Osteoblast (primary cell): ENCODE results near the gene TDRD9. TPM values are rescaled to one million over a fixed set of nuclear protein-coding genes. Genes with fewer than 3 reads are reported as not detected.

Experiments used
- DNase-seq: peaks from one replicate; pipeline ENCODE4 v3.0.0; 2011; ENCODE audit warnings: low spot score, mixed read lengths; ENCODE audit not compliant: insufficient read length; ENCODE audit errors: missing footprints
- H2AFZ ChIP-seq: 2 replicates; pipeline ENCODE4 v1.6.0; 2011; ENCODE audit warnings: mild to moderate bottlenecking, low read length
- H3K27ac ChIP-seq: 2 replicates; pipeline ENCODE4 v1.5.1; 2011; ENCODE audit warnings: mild to moderate bottlenecking, low read depth, low read length, moderate library complexity
- H3K27me3 ChIP-seq: 2 replicates; pipeline ENCODE4 v1.6.0; 2012; ENCODE audit warnings: mild to moderate bottlenecking, control low read depth, inconsistent platforms, low read length, moderate library complexity; ENCODE audit not compliant: insufficient read depth
- H3K36me3 ChIP-seq: 2 replicates; pipeline ENCODE4 v1.5.1; 2011; ENCODE audit warnings: mild to moderate bottlenecking, low read length, control low read depth, moderate library complexity; ENCODE audit not compliant: insufficient read depth
- H3K4me1 ChIP-seq: 2 replicates; pipeline ENCODE4 v1.5.1; 2011; ENCODE audit warnings: mild to moderate bottlenecking, low read length, control low read depth, moderate library complexity; ENCODE audit not compliant: insufficient read depth
- H3K4me2 ChIP-seq: 2 replicates; pipeline ENCODE4 v1.6.0; 2011; ENCODE audit warnings: mild to moderate bottlenecking, low read length; ENCODE audit not compliant: insufficient read depth
- H3K4me3 ChIP-seq: fragments of 200-600 bp; sonication (generic); 3 replicates; pipeline ENCODE4 v1.5.1; 2012; ENCODE audit warnings: mild to moderate bottlenecking, low read length, inconsistent platforms; ENCODE audit not compliant: insufficient read depth
- H3K79me2 ChIP-seq: 2 replicates; pipeline ENCODE4 v1.6.0; 2012; ENCODE audit warnings: mild to moderate bottlenecking, low read length, control low read depth, inconsistent platforms; ENCODE audit not compliant: insufficient read depth
- H3K9me3 ChIP-seq: 2 replicates; pipeline ENCODE4 v1.5.1; 2011; ENCODE audit warnings: low read depth, low read length, control low read depth
- H4K20me1 ChIP-seq: 2 replicates; pipeline ENCODE4 v1.6.0; 2012; ENCODE audit warnings: mild to moderate bottlenecking, low read length, control low read depth; ENCODE audit not compliant: insufficient read depth
- total RNA-seq: library from RNA; depleted of rRNA; stranded (reverse); fragments of >200 nt; gene quantifications from 2 replicates; pipeline ENCODE4 v1.2.3, GENCODE V29; 2012
- TF ChIP-seq, protein P1 (sequence below): IDR thresholded peaks from 2 replicates; pipeline ENCODE4 v1.5.1; 2011; ENCODE audit warnings: mild to moderate bottlenecking, low read depth, low read length, moderate library complexity; ENCODE audit errors: extremely low read depth

The TDRD9 gene
- total RNA-seq, 1 donor: 1.1 TPM

DNA sequence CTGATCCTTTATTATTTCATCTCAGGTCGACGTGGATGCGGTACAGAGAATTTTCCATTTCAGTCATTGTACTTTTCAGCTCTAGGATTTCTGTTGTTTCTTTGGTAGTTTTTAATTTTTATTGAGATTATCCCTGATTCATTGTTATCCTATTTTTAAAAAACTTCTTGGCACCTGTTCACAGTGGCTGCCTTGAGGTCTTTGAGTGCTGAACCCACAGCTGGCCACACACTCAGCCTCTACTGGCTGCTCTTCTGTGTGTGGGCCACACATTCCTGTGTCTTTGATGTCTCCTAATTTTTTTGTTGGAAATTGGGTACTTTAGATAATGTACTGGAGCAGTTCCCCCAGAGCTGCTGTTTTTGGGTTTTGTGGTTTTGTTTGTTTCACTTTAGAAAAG is 119.5 kb downstream of the TDRD9 start:
- H2AFZ ChIP-seq: no peak overlapping the region
- H3K4me3 ChIP-seq: no peak overlapping the region
- no peaks in the 10 kb centered on the region for H3K79me2 ChIP-seq
- DNase-seq: no peak
- no peaks in the 10 kb centered on the region for H3K27me3 ChIP-seq
- no peaks in the 10 kb centered on the region for H3K9me3 ChIP-seq
- TF ChIP-seq, protein P1, sequence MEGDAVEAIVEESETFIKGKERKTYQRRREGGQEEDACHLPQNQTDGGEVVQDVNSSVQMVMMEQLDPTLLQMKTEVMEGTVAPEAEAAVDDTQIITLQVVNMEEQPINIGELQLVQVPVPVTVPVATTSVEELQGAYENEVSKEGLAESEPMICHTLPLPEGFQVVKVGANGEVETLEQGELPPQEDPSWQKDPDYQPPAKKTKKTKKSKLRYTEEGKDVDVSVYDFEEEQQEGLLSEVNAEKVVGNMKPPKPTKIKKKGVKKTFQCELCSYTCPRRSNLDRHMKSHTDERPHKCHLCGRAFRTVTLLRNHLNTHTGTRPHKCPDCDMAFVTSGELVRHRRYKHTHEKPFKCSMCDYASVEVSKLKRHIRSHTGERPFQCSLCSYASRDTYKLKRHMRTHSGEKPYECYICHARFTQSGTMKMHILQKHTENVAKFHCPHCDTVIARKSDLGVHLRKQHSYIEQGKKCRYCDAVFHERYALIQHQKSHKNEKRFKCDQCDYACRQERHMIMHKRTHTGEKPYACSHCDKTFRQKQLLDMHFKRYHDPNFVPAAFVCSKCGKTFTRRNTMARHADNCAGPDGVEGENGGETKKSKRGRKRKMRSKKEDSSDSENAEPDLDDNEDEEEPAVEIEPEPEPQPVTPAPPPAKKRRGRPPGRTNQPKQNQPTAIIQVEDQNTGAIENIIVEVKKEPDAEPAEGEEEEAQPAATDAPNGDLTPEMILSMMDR: no peak
- no peaks in the 10 kb centered on the region for H4K20me1 ChIP-seq
- H3K36me3 ChIP-seq: no peaks in the 10 kb centered on the region
- H3K27ac ChIP-seq: no peak overlapping the region
- no peaks in the 10 kb centered on the region for H3K4me1 ChIP-seq
- H3K4me2 ChIP-seq: no peak overlapping the region

DNA sequence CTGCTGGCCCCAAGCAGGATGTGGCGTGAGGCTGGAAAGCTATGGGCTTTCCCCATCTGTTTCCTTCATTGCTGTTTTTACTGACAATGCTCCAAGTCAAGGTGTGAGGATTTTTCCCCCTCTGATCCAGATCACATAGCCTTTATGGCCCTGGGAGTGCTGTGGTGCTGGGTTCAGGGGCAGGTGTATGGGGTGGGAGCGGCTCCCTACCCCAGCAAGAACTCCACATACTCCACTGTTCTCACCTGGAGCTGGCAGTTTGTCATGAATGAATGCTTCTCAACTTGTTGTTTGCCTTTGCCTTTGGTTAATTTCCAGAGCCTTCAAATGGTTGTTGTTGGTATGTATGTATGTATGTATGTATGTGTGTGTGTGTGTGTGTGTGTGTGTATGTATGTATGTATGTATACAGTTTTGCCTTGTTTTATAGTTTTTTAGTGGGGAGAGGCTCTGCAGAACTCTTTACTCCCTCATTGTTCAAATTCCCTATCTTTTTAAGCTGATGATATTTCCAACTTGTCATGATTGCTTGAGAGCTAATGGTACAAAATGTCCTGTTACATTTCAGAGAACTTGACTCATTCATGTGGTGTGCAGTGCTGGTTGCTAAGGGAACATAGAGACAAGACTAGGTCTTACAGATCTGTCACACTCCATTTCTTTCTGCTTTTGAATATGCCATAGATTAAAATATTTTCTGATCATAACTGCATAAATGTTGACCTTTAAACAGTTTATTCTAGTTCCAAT is 120.7 kb downstream of the TDRD9 start:
- no peak for DNase-seq
- Histone ChIP-seq H3K36me3 (no peaks in the 10 kb centered on the region), H2AFZ (no peak overlapping the region), H3K4me2 (no peak overlapping the region), H3K27me3 (no peaks in the 10 kb centered on the region), H3K4me3 (no peak overlapping the region), H3K27ac (no peak overlapping the region), H3K4me1 (no peaks in the 10 kb centered on the region), H3K9me3 (no peaks in the 10 kb centered on the region), H3K79me2 (no peaks in the 10 kb centered on the region), H4K20me1 (no peaks in the 10 kb centered on the region)
- TF ChIP-seq, protein P1: no peak

GRCh38 chr14:104049576-104050240 is 121.5 kb downstream of the TDRD9 start:
- Histone ChIP-seq H3K36me3 (no peaks in the 10 kb centered on the region), H4K20me1 (no peaks in the 10 kb centered on the region), H3K27me3 (no peaks in the 10 kb centered on the region), H3K79me2 (no peaks in the 10 kb centered on the region), H2AFZ (no peak overlapping the region), H3K27ac (no peak overlapping the region), H3K4me2 (no peak overlapping the region), H3K4me1 (no peaks in the 10 kb centered on the region), H3K4me3 (no peak overlapping the region), H3K9me3 (no peaks in the 10 kb centered on the region)
- TF ChIP-seq, protein P1: no peak
- DNase-seq: no peak

GRCh38 chr14:104051092-104051813 is 123.0 kb downstream of the TDRD9 start:
- H4K20me1 ChIP-seq: no peaks in the 10 kb centered on the region
- H3K79me2 ChIP-seq: no peaks in the 10 kb centered on the region
- TF ChIP-seq, protein P1: no peak
- no peaks in the 10 kb centered on the region for H3K9me3 ChIP-seq
- DNase-seq: no peak
- no peak overlapping the region for H2AFZ ChIP-seq
- H3K4me2 ChIP-seq: no peak overlapping the region
- H3K4me1 ChIP-seq: no peaks in the 10 kb centered on the region
- no peaks in the 10 kb centered on the region for H3K27me3 ChIP-seq
- no peaks in the 10 kb centered on the region for H3K36me3 ChIP-seq
- H3K27ac ChIP-seq: no peak overlapping the region
- no peak overlapping the region for H3K4me3 ChIP-seq
